PC-9 (cell line): ENCODE results near the gene PPP1CB.

ENCODE experiments used
- CTCF ChIP-seq: fragments of 200-600 bp; sonication (generic); conservative IDR thresholded peaks from 2 replicates; pipeline ENCODE4 v1.6.1; 2017; ENCODE audit warnings: mixed run types, antibody characterized with exemption, mild to moderate bottlenecking, moderate library complexity
- EZH2 ChIP-seq: fragments of 200-600 bp; sonication (generic); IDR thresholded peaks from 2 replicates; pipeline ENCODE4 v1.8.0; 2017; ENCODE audit warnings: antibody characterized with exemption, low read depth

- TF ChIP-seq CTCF (no peak), EZH2 (no peak)
Measured at GRCh38 chr2:28707592-28707991, 44.0 kb upstream of the PPP1CB start.
